MM.1S (cell line): ENCODE measurements around the gene MZF1.

Experiments used
- DNase-seq: peaks from one replicate; pipeline ENCODE4 v3.0.0-alpha.2; 2015
- H2AFZ ChIP-seq: fragments of 300-600 bp; sonication (generic); 2 replicates; pipeline ENCODE4 v1.6.0; 2016; ENCODE audit warnings: antibody characterized with exemption, low read length
- H3F3A ChIP-seq: fragments of 300-600 bp; sonication (generic); 2 replicates; pipeline ENCODE4 v1.6.1; 2016; ENCODE audit warnings: mild to moderate bottlenecking, antibody characterized with exemption, low read length, moderate library complexity, mixed read lengths; ENCODE audit not compliant: insufficient read depth
- H3K27ac ChIP-seq: fragments of 300-600 bp; sonication (generic); 2 replicates; pipeline ENCODE4 v1.5.1; 2016; ENCODE audit warnings: mild to moderate bottlenecking, low read length
- H3K27me3 ChIP-seq: fragments of 300-600 bp; sonication (generic); replicated peaks from 2 replicates; pipeline ENCODE4 v1.6.0; 2016; ENCODE audit warnings: low read length; ENCODE audit not compliant: insufficient read depth
- H3K36me3 ChIP-seq: fragments of 300-600 bp; sonication (generic); replicated peaks from 2 replicates; pipeline ENCODE4 v1.6.1; 2016; ENCODE audit warnings: mild to moderate bottlenecking, low read length, mixed read lengths; ENCODE audit not compliant: insufficient read depth
- H3K4me1 ChIP-seq: fragments of 300-600 bp; sonication (generic); 2 replicates; pipeline ENCODE4 v1.6.1; 2016; ENCODE audit warnings: low read length, mixed read lengths
- H3K4me2 ChIP-seq: fragments of 300-600 bp; sonication (generic); 2 replicates; pipeline ENCODE4 v1.6.0; 2016; ENCODE audit warnings: low read depth, low read length
- H3K4me3 ChIP-seq: fragments of 300-600 bp; sonication (generic); 2 replicates; pipeline ENCODE4 v1.5.1; 2016; ENCODE audit warnings: low read length, mixed read lengths
- H3K79me2 ChIP-seq: fragments of 300-600 bp; sonication (generic); 2 replicates; pipeline ENCODE4 v1.6.1; 2016; ENCODE audit warnings: mixed run types, low read length, mixed read lengths
- H3K9ac ChIP-seq: fragments of 300-600 bp; sonication (generic); 2 replicates; pipeline ENCODE4 v1.6.1; 2016; ENCODE audit warnings: low read length, mixed read lengths
- H3K9me2 ChIP-seq: fragments of 300-600 bp; sonication (generic); replicated peaks from 2 replicates; pipeline ENCODE4 v1.6.1; 2016; ENCODE audit warnings: mild to moderate bottlenecking, low read length, mixed read lengths; ENCODE audit not compliant: insufficient read depth
- H3K9me3 ChIP-seq: fragments of 300-600 bp; sonication (generic); replicated peaks from 2 replicates; pipeline ENCODE4 v1.6.1; 2016; ENCODE audit warnings: mild to moderate bottlenecking, low read length, mixed read lengths; ENCODE audit not compliant: insufficient read depth
- H4K20me1 ChIP-seq: fragments of 300-600 bp; sonication (generic); 2 replicates; pipeline ENCODE4 v1.6.1; 2016; ENCODE audit warnings: mild to moderate bottlenecking, low read length, moderate library complexity, mixed read lengths; ENCODE audit not compliant: insufficient read depth
- CTCF ChIP-seq: fragments of 300-600 bp; sonication (generic); IDR thresholded peaks from 2 replicates; pipeline ENCODE4 v1.5.1; 2016; ENCODE audit warnings: antibody characterized with exemption, low read length, mixed read lengths
- EZH2 ChIP-seq: fragments of 300-600 bp; sonication (generic); optimal IDR thresholded peaks from 2 replicates; pipeline ENCODE3; 2017; ENCODE audit warnings: low read depth, mild to moderate bottlenecking, antibody characterized with exemption, low read length, mixed read lengths
- EZH2phosphoT487 ChIP-seq: fragments of 300-600 bp; sonication (generic); IDR thresholded peaks from 2 replicates; pipeline ENCODE4 v1.6.1; 2018; ENCODE audit warnings: antibody characterized with exemption, low read length

MZF1 gene

DNA sequence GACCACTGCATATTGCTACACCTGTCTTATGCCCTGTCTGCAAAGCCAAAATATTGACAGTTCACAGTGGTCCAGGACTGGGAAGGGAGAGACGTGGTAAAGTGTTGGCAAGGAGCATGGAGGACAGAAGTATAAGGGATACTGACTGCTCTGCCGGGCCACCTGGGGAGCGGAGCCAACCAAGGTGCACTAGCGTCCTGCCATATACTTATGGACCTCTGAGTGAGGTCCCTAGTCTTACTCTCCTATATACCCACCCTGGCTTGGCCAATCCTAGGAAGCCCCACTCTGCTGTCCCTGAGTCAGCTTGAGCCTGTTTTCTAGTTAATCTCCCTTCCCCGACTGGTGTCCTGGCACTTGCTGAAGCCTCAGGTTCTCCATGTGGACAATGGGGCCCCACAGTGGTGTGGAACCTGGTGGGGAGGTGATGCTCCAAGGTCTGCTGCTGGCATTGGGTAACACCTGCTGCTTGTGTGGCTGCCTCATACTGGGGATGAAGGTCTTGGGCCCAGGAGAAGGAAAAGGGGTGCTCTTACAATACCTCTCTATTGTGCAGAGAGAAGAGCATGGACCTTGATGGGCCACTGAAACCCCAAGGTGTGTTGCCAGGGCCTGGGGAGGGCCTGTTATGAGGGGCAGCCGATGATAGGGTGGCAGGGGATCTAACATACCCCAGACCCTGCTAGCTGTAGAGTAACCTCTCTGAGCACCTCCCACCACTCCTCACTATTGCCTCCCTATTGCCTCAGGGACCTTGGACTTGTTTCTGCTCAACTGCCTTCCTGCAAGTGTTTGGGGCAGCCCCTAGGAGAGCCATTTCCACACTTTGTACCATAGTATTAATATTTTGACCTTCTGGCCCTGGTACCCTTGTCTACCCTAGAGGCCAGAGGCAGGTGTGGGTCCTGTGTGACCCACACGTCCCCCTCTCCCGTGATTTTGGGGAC, 36.0 kb downstream of the MZF1 start:
- Histone ChIP-seq H3K9me3 (no peaks in the 10 kb centered on the region), H2AFZ (no peak overlapping the region), H3K4me2 (no peak overlapping the region)

DNA sequence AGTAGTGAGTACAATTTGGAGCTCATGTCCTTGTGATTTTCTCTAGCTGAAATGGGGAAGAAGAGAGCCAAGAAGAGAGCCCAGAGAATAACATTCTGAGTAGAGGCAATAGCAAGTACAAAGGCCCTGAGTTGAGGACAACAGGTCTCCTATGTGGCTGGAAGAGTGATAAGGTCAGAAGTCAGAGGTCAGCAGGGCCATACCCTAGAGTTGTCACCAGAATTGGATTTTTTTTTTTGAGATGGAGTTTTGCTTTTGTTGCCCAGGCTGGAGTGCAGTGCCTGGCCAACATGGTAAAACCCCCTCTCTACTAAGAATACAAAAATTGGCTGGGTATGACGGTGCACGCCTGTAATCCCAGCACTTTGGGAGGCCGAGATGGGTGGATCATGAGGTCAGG, 37.3 kb downstream of the MZF1 start:
- H3K27ac ChIP-seq = no peak overlapping the region
- no peak for DNase-seq
- no peaks in the 10 kb centered on the region for H3K79me2 ChIP-seq
- H3F3A ChIP-seq = no peaks in the 10 kb centered on the region
- no peak overlapping the region for H3K4me3 ChIP-seq
- no peaks in the 10 kb centered on the region for H3K9me3 ChIP-seq
- H3K36me3 ChIP-seq = no peaks in the 10 kb centered on the region
- H3K4me2 ChIP-seq = no peak overlapping the region
- H3K4me1 ChIP-seq = no peaks in the 10 kb centered on the region
- no peak overlapping the region for H3K9ac ChIP-seq
- no peak for TF ChIP-seq EZH2
- no peak for TF ChIP-seq EZH2phosphoT487
- TF ChIP-seq CTCF = no peak
- H3K27me3 ChIP-seq = peaks cover 47% of the 10 kb centered on the region
- no peak overlapping the region for H2AFZ ChIP-seq
- no peaks in the 10 kb centered on the region for H3K9me2 ChIP-seq
- no peaks in the 10 kb centered on the region for H4K20me1 ChIP-seq

More for the DNA sequence above, 36.0 kb downstream of the MZF1 start:
- no peaks in the 10 kb centered on the region for H3K36me3 ChIP-seq
- no peaks in the 10 kb centered on the region for H3K4me1 ChIP-seq
- H3F3A ChIP-seq = no peaks in the 10 kb centered on the region
- TF ChIP-seq CTCF (no peak), EZH2 (no peak), EZH2phosphoT487 (no peak)
- H3K27ac ChIP-seq = no peak overlapping the region
- H3K9me2 ChIP-seq = no peaks in the 10 kb centered on the region
- no peak for DNase-seq
- H4K20me1 ChIP-seq = no peaks in the 10 kb centered on the region
- H3K27me3 ChIP-seq = peaks cover 34% of the 10 kb centered on the region
- H3K79me2 ChIP-seq = no peaks in the 10 kb centered on the region
- H3K4me3 ChIP-seq = no peak overlapping the region
- H3K9ac ChIP-seq = no peak overlapping the region

- peaks cover 59% of the 10 kb centered on the region for H3K27me3 ChIP-seq
- no peaks in the 10 kb centered on the region for H3K9me2 ChIP-seq
- no peak for TF ChIP-seq CTCF
- no peaks in the 10 kb centered on the region for H4K20me1 ChIP-seq
- H3K79me2 ChIP-seq = no peaks in the 10 kb centered on the region
- no peak overlapping the region for H3K27ac ChIP-seq
- no peak overlapping the region for H3K4me2 ChIP-seq
- no peak for DNase-seq
- H2AFZ ChIP-seq = no peak overlapping the region
- H3F3A ChIP-seq = no peaks in the 10 kb centered on the region
- H3K9ac ChIP-seq = no peak overlapping the region
- H3K4me1 ChIP-seq = no peaks in the 10 kb centered on the region
- H3K36me3 ChIP-seq = no peaks in the 10 kb centered on the region
- no peaks in the 10 kb centered on the region for H3K9me3 ChIP-seq
- H3K4me3 ChIP-seq = no peak overlapping the region
These were observed 41.9 kb downstream of the MZF1 start for GRCh38 chr19:58531034-58531840.
